Testis (tissue), 3 donors: ENCODE data around the gene SERTAD4. TPM values are rescaled to one million over a fixed set of nuclear protein-coding genes. Genes with fewer than 3 reads are reported as not detected.

Experiments
- DNase-seq: peaks from one replicate; pipeline ENCODE4 v3.0.0-alpha.2; 2019
- H3K27ac ChIP-seq, 2 donors: fragments of 200-600 bp; sonication (generic); one replicate each; pipeline ENCODE4 v1.5.1; 2019
- H3K27me3 ChIP-seq: fragments of 200-600 bp; sonication (generic); one replicate; pipeline ENCODE4 v1.5.1; 2019
- H3K36me3 ChIP-seq: fragments of 200-600 bp; sonication (generic); one replicate; pipeline ENCODE4 v1.5.1; 2017; ENCODE audit warnings: low read depth; ENCODE audit errors: missing control alignments
- H3K4me1 ChIP-seq: fragments of 200-600 bp; sonication (generic); one replicate; pipeline ENCODE4 v1.5.1; 2019
- H3K4me3 ChIP-seq, 2 donors: fragments of 200-600 bp; sonication (generic); one replicate each; pipeline ENCODE4 v1.5.1; 2017 to 2019
- H3K9me3 ChIP-seq: fragments of 200-600 bp; sonication (generic); one replicate; pipeline ENCODE4 v1.5.1; 2017
- POLR2A ChIP-seq: fragments of 450-650 bp; IDR thresholded peaks from one replicate; pipeline ENCODE4 v1.6.1; 2017; ENCODE audit warnings: antibody characterized with exemption, mild to moderate bottlenecking, moderate library complexity
- WGBS, 2 donors: methylation state at CpG; one replicate each; pipeline ENCODE4 v1.1.5; 2018; 5-methylcytosine and 5-hydroxymethylcytosine counted together
- intact Hi-C: fragments of 100-400 bp; cut with DNase I; formaldehyde crosslinking; loops from one replicate; pipeline ENCODE4 v1.15.1; 2023; ENCODE audit warnings: low total_unique reads
- polyA plus RNA-seq: library from polyadenylated mRNA; stranded (reverse); fragments of 350-450 nt; fragmentation: Illumina TruSeq; extraction: RNeasy Lipid Tissue Mini Kit (QIAGEN cat#74804); gene quantifications from one replicate; pipeline ENCODE4 v1.2.3, GENCODE V29; 2014; ENCODE audit warnings: low read depth, low replicate concordance; ENCODE audit not compliant: insufficient read depth
- total RNA-seq, 2 donors: library from RNA; depleted of rRNA; stranded (reverse); fragments of >200 nt; gene quantifications; one replicate each; pipeline ENCODE4 v1.2.3, GENCODE V29; 2016
- TF ChIP-seq, protein P1 (sequence below), 3 experiments: fragments of 450-650 bp in 2 of 3; fragments of 200-600 bp in 1 of 3; sonication (generic) in 1 of 3; IDR thresholded peaks; one replicate each; pipeline ENCODE4 v1.5.1; 2016 to 2019; ENCODE audit warnings: antibody characterized with exemption in 3 of 3, mild to moderate bottlenecking in 2 of 3, moderate library complexity in 1 of 3

SERTAD4 gene
- total and polyA plus RNA-seq, 3 donors from 2014 or later: 1.1 to 1.9 (median 1.1) TPM

DNA sequence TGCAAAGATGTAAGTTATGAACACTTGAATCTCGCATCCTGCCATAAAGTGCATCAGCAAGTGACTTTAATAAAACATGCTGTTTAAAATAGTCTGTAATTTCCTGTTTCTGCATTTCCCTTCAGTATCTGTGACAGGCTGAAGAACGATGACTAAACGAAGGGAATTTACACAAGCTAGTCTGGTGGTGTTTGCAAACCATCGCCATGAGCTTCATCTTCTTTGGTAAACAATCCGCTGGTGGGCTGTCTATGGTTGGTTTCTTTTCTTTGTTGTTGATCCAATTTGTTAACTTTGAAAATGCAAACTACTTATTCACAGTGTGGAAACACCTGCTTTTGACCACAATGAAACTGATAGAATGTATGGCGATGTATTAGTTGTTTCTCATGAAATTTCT, 13.9 kb downstream of the SERTAD4 start:
- intact Hi-C loops: no loop called here
- DNase-seq: no peak
- 79 to 80% methylated on average over 6 of the region's 6 CpGs for WGBS, 2 donors
- Histone ChIP-seq H3K27me3 (no peaks in the 10 kb centered on the region), H3K36me3 (no peaks in the 10 kb centered on the region), H3K9me3 (no peaks in the 10 kb centered on the region), H3K27ac (no peak overlapping the region), H3K4me3 (no peak overlapping the region), H3K4me1 (no peaks in the 10 kb centered on the region)
- TF ChIP-seq, protein P1, sequence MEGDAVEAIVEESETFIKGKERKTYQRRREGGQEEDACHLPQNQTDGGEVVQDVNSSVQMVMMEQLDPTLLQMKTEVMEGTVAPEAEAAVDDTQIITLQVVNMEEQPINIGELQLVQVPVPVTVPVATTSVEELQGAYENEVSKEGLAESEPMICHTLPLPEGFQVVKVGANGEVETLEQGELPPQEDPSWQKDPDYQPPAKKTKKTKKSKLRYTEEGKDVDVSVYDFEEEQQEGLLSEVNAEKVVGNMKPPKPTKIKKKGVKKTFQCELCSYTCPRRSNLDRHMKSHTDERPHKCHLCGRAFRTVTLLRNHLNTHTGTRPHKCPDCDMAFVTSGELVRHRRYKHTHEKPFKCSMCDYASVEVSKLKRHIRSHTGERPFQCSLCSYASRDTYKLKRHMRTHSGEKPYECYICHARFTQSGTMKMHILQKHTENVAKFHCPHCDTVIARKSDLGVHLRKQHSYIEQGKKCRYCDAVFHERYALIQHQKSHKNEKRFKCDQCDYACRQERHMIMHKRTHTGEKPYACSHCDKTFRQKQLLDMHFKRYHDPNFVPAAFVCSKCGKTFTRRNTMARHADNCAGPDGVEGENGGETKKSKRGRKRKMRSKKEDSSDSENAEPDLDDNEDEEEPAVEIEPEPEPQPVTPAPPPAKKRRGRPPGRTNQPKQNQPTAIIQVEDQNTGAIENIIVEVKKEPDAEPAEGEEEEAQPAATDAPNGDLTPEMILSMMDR (IDR thresholded peaks at IDR 0.05): no peak
- TF ChIP-seq POLR2A: no peak

DNA sequence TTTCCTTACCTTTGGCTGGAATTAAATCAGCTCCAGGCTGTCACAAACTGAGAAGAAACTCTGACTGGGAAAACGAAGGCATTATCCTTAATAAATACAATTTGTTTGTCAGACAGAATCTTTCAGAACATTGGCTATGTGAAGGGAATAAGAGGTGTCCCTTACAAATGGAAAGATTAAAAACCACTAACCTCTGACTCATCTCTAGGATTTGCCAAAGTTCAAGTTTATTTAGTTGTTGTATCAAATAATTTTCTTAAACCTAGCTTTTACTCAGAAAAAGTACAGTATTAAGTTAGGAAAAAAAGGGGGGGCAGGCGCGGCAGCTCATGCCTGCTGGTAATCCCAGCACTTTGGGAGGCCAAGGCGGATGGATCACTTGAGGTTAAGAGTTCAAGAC, 15.7 kb downstream of the SERTAD4 start:
- intact Hi-C loops: no loop called here
- Histone ChIP-seq H3K36me3 (no peaks in the 10 kb centered on the region), H3K4me3 (no peak overlapping the region), H3K27ac (no peak overlapping the region), H3K27me3 (no peaks in the 10 kb centered on the region), H3K4me1 (no peaks in the 10 kb centered on the region), H3K9me3 (no peaks in the 10 kb centered on the region)
- no peak for DNase-seq
- no peak for TF ChIP-seq POLR2A
- TF ChIP-seq, protein P1 (IDR thresholded peaks at IDR 0.05): no peak
- 92 to 98% methylated on average over 4 of the region's 4 CpGs for WGBS, 2 donors

DNA sequence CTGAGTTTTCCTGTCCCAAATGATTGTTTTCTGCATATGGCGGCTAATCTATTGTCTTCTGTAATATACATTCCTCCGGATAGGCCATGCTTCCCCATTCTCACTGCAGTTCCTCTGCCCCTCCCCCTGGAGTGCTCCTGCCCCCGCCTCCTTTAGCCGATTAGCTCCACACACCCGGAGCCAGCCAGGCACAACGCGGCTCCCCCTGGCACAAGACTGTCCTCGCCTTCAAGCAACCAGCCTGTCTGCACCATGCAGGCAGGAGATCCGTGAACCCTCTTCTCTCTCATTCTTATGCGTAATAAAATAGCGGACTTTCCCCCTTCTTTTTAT, 18.0 kb downstream of the SERTAD4 start:
- Histone ChIP-seq H3K4me1 (no peaks in the 10 kb centered on the region), H3K4me3 (no peak overlapping the region), H3K27me3 (no peaks in the 10 kb centered on the region), H3K27ac (no peak overlapping the region), H3K9me3 (no peaks in the 10 kb centered on the region), H3K36me3 (no peaks in the 10 kb centered on the region)
- WGBS, 2 donors: 25 to 30% methylated on average over 11 of the region's 11 CpGs
- intact Hi-C loops: no loop called here
- no peak for DNase-seq
- TF ChIP-seq, protein P1 (IDR thresholded peaks at IDR 0.05): no peak
- no peak for TF ChIP-seq POLR2A

DNA sequence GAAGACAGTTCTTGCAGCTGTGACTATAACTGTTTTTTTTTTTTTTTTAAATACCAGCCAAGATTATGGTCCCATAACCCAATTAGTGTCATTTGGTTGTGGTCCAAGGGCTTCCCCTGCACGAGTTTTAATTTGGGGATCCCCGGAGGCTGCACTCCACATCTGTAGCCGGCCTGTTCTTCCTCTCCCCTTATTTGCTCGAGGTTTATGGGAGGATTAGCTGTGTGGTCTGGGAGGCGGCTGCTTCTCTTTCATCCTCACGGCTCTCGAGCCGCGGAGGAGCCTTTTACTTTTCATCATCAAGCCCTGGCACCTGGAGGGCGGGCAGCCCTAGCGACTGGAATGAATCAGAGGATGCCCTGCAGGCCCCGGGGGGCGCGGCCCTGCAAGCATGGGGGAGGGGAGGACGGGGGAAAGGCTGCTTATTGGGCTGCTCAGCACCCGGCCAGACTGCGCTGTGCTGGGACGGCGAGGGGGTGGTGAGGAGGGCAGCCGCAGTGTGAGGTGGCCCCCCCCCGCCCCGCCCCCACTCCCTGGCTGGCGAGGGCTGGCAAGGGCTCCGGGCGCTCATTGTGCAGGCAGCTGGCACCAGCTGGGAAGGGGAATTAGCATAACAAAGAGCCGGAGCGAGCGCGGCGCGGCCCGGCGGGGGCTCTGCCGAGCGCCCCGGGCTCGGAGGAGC, 18.5 kb downstream of the SERTAD4 start:
- no peak for TF ChIP-seq POLR2A
- TF ChIP-seq, protein P1 (IDR thresholded peaks at IDR 0.05): no peak
- peak overlapping the region; percentile 46 to 53 for H3K4me3 ChIP-seq
- no peaks in the 10 kb centered on the region for H3K4me1 ChIP-seq
- no peaks in the 10 kb centered on the region for H3K9me3 ChIP-seq
- no peaks in the 10 kb centered on the region for H3K36me3 ChIP-seq
- no peak for DNase-seq
- 2 to 3% methylated on average over 11 to 30 of the region's 37 CpGs for WGBS, 2 donors
- H3K27ac ChIP-seq: no peak overlapping the region
- no peaks in the 10 kb centered on the region for H3K27me3 ChIP-seq
- intact Hi-C loops: no loop called here
